HTERT RPE-1 (cell line): ENCODE data around the gene MID1.

Experiments
- in situ Hi-C: fragments of 300-500 bp; cut with MboI; formaldehyde crosslinking; loops from 4 replicates; pipeline ENCODE4 v1.14.3; 2020; ENCODE audit warnings: low sequenced_read_pairs

MID1 gene

GRCh38 chrX:10579112-10580011 is 41.0 kb downstream of the MID1 start:
- in situ Hi-C loops, result no loop called here

GRCh38 chrX:10578527-10578926 is 41.9 kb downstream of the MID1 start:
- in situ Hi-C loops, result no loop called here

- in situ Hi-C loops, result no loop called here
These were observed 42.5 kb downstream of the MID1 start for GRCh38 chrX:10577853-10578252.

- in situ Hi-C loops, result no loop called here
These were observed 43.5 kb downstream of the MID1 start for GRCh38 chrX:10576777-10577447.

- in situ Hi-C loops, result no loop called here
These were observed 44.2 kb downstream of the MID1 start for GRCh38 chrX:10576186-10576585.

- in situ Hi-C loops, result no loop called here
These were observed 45.7 kb downstream of the MID1 start for GRCh38 chrX:10574663-10575062.

GRCh38 chrX:10571260-10571659 is 49.1 kb downstream of the MID1 start:
- in situ Hi-C loops, result no loop called here

- in situ Hi-C loops, result no loop called here
These were observed 49.8 kb downstream of the MID1 start for GRCh38 chrX:10570601-10571000.

GRCh38 chrX:10569946-10570345 is 50.4 kb downstream of the MID1 start:
- in situ Hi-C loops, result no loop called here

GRCh38 chrX:10568428-10568827 is 52.0 kb downstream of the MID1 start:
- in situ Hi-C loops, result no loop called here

GRCh38 chrX:10567136-10567535 is 53.2 kb downstream of the MID1 start:
- in situ Hi-C loops, result no loop called here

- in situ Hi-C loops, result no loop called here
These were observed 53.7 kb downstream of the MID1 start for GRCh38 chrX:10566716-10567097.

GRCh38 chrX:10564484-10564883 is 55.9 kb downstream of the MID1 start:
- in situ Hi-C loops, result no loop called here

- in situ Hi-C loops, result no loop called here
These were observed 63.2 kb downstream of the MID1 start for GRCh38 chrX:10557166-10557565.

- in situ Hi-C loops, result no loop called here
These were observed 64.0 kb downstream of the MID1 start for GRCh38 chrX:10556405-10556804.

GRCh38 chrX:10555846-10556245 is 64.5 kb downstream of the MID1 start:
- in situ Hi-C loops, result no loop called here

GRCh38 chrX:10554612-10555270 is 65.6 kb downstream of the MID1 start:
- in situ Hi-C loops, result no loop called here

GRCh38 chrX:10549280-10549679 is 71.1 kb downstream of the MID1 start:
- in situ Hi-C loops, result no loop called here

GRCh38 chrX:10548688-10549087 is 71.7 kb downstream of the MID1 start:
- in situ Hi-C loops, result no loop called here

- in situ Hi-C loops, result no loop called here
These were observed 74.5 kb downstream of the MID1 start for GRCh38 chrX:10545882-10546281.

GRCh38 chrX:10542586-10542985 is 77.8 kb downstream of the MID1 start:
- in situ Hi-C loops, result no loop called here

GRCh38 chrX:10538831-10539230 is 81.6 kb downstream of the MID1 start:
- in situ Hi-C loops, result no loop called here
